HG03175 (cell line): Measurements from ENCODE around the gene FAM184B.
"Not testable (repeated sequence)": the region's sequence is repeated elsewhere in the genome, so short reads cannot be mapped to it uniquely, and the experiment has no call there.

ENCODE experiments used
- ATAC-seq: cut with Tn5 transposase; IDR thresholded peaks from one replicate; pipeline ENCODE4 v1.9.1; 2021; ENCODE audit warnings: mild to moderate bottlenecking, moderate library complexity; ENCODE audit not compliant: unreplicated experiment

FAM184B gene

DNA sequence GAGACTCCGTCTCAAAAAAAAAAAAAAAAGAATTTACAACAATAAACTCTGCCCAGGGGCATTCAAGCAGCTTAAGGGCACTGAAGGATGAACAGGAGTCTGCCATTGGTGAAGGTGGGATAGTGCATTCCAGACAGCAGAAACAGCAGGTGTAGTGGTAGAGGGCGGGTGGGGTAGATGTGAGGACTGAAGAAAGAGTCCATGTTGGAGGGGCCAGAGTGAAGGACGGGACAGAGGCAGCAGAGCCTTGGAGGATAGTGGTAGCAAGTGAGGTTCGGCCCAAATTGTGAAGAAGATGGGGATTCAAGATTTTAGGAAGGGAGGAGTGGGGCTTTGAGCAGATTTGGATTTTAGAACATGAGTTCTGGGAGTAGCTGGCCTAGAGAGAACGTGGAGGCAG, 91.3 kb downstream of the FAM184B start:
- no peak for ATAC-seq

DNA sequence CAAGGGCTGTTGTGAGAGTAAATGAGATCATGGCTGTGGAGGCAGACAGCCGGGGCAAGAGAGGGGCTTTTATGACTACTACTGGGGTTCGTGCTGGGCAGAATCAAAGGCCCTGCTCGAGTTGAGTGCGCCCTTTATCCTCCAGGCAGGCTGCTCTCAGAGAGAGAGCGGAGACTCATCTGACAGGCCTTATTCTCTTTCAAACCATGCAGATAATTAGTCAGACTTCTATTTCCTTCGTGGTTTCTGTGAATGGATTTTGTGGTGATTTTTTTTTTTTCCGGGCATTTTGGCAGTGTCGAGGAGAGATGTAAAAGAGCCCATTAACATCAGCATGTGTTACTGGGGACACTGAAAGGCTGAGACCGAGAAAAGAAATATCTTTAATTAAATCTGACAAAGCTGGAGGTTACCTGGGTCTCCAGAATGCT, 93.4 kb downstream of the FAM184B start:
- no peak for ATAC-seq

DNA sequence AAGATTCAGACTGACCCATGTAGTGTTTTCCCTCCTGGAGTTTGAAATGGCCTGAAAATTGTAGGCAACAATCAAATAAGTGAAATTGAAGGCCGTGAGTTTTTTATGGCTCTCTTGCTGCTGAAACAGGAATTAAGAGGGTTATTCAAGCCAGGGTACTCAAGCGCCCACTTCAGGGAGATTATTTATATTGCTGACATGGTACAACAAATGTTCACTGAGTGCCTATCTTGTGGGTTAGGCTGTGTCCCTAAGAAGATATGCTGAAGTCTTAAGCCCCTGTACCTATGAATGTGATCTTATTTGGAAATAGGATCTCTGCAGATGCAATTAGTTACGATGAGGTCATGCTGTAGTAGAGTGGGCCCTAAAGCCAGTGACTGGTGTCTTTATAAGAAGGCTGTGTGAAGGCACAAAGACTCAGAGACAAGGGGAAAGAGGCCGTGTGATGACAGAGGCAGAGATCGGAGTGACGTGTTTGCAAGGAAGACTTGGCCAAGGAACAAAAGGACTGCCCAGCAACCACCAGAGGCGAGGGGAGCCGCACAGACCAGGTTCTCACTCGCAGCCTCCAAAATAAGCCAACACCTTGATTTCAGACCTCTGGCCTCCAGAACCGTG, 94.1 kb downstream of the FAM184B start:
- no peak for ATAC-seq

DNA sequence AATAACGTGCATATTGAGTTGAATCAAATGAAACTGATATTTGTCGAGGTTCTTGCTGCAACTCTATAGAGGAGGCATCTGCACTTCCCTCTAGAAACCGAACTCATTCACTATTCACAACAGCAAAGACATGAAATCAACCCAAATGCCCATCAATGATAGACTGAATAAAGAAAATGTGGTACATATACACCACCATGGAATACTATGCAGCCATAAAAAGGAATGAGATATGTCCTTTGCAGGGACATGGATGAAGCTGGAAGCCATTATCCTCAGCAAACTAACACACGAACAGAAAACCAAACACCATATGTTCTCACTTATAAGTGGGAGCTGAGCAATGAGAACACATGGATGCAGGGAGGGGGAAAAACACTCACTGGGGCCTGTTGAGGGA, 96.8 kb downstream of the FAM184B start:
- ATAC-seq = not testable (repeated sequence)

DNA sequence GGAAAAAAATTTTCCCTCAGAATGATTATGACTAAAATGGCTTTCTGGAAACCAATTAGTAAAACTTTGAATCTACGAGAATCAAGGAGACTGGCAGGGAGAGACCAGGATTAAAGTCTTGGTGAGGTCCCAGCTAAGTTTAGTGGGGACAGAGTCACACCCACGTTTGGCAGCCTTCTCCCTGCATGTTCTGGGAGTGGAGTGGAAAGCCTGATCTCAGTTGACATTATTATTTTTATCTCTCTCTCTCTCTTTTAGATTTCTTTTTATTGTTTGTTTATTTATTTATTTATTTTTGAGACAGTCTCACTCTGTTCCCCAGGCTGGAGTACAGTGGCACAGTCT, 99.2 kb downstream of the FAM184B start:
- ATAC-seq = no peak

DNA sequence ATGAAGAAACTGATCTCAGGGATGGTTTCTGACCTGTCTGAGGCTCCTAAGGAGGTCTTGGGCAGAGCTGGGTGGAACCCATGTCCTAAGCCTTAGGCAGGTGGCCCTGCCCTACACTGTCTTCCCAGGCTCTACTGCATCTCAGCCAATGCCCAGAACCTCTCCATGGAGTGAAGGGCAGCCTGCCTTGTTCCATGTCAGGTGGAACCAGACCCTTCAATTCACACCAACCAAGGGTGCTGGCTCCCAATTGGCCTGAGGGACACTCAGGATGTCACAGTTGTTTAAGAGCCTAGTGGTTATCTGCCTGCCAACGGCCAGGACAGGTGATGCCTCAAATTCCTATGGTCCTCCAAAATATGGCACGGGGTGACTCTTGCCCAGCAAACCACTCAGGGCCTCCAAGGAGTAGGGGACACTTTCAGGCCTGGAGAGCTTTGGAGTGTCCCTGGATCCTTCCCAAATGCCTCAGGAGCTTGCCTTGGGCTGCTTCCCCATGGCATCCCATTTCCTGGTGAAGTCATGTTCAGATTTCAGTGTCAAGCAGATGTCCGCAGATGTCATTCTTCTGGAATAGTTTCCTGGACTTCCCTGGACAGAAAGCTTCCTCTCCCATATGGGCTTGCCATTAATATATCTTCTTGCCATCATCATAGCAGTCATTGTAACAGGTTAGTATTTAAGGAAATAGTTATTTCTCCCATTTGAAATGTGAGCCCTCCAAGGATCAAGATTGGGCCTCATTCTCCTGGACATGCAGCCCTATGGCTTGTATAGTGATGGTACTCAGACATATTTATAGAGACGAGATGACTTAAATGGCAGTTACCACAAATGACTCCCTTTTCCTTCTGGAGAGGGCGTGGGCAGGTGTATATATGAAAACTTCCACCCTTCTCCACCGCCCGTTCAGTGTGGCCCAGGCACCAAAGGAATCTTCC, 99.9 kb downstream of the FAM184B start:
- no peak for ATAC-seq

DNA sequence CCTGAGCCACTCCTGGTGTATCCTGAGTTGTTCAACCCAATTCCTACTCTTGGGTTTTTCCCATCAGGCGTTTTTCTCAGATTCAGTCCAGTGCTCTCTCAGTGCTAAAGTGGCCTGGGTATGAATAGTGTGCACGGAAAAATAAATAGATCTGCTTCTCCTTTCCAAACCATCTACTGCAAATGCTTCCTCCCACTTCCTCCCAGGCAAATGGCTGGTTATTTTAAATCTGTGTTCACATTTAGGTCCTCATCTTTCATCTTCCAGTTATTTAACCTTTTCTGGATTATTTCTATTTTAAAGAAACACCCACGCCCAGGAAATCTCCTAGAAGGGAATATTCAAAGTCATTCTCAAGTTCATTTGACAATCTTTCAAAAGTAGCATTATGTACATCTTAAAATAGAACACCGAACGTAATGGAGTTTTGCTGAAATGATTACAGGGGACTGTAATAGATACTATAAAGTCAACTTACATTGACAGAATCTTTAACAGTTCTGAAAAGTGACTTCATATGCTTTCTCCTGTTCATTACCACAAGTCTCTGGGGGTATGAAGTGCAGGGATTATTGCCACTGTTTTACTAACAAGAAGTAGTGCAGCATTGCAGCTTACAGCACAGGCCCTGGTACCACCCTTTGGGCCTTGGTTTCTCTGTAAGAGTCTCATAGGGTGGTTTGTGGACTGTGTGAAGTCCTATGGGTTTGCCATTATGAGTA, 100.7 kb downstream of the FAM184B start:
- ATAC-seq = no peak

DNA sequence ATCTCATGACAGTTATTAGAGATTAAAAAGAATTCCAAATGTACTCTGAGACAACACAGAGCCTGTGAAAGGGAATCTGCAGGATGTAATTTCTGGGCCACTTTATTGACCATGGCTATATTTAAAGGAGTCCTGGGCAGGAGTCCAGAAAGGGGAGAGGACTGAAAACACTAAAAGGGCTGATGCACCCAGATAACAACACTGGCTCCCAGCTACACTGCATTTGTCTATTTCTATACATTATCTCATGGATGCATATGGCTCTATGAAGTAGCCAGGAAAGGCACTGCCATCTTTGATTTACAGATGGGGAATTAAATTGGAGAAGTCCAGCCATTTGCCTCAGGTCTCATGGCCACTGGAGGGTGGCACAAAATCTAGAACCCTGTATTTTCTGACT, 111.0 kb downstream of the FAM184B start:
- no peak for ATAC-seq

DNA sequence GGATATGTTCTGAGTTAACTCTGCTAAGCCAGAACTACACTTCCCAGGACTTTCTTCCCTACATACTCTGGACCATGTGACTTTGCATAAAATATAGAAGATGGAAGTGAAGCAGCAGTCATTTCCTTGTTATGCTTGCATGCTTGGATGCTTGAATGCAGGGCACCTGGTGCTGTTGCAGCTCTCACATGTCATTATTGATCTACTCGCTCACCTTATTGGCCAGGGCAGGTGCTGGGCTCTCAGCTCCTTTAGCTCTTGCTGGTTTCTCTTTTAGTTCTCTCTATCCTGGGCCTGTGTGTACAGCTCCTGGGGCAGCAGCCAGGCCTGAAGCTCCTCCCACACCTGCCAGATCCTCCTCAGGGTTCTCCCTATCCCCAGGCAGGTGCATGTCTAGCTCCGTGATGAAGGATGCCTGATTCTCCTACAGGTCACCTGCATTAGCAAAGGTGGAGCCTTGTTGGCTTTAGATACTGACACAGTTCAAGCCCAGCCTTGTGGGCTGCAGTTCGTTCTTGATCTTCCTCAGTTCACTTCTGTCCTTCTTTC, 113.7 kb downstream of the FAM184B start:
- ATAC-seq = no peak

DNA sequence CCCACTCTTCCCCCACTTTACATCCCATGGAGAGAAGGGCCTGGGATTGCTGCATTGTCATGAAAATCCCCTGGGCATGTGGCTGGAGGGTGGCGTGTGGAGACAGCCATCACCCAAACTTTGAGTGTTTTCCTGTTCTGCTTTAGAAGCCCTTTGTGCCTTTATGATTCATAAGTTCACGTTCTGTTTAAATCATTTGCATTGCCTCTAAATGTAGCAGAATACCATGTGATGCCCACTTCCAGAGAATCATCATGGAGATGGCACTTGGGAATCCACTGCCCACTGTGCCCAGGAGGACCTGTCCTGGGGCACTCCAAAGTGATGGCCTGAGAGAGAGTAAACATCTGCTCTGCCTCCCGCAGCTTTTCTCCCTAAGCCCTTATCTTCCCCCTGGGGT, 114.2 kb downstream of the FAM184B start:
- ATAC-seq = no peak

DNA sequence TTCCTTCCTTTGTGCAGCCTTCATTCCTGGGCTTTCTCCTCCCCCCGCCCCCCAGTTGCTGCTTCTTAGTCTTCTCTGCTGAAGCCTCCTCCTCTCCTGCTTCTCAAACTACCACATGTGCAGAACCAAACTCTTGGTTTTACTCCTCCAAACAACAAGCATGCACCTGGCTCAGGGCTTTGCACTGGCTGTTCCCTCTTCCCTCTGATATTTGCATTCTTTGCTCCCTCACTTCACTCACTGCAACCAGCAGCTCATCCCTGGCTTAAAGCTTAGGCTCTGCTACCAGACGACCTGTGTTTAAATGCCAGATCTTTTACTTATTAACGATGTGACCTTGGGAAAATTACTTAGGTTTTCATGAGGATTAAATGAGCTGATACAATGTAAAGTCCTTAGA, 115.6 kb downstream of the FAM184B start:
- ATAC-seq = no peak

DNA sequence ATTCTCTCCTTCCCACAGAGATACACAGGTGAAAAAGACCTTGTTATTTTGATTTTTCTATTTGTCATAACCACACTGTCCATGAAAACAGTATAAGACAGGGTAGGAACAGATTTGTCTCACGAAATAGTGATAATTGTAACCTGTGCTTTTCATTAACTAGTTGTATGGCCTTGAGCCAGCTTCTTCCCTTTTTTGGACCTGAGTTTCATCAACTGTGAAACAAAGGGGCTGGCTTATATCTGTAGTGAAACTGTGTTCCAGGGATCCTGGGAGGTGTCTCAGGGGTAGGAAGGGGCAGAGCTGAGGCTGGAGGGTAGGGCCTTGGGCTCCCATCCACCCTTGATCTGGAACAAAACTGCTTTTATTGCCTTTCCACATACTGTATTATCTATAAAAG, 116.1 kb downstream of the FAM184B start:
- ATAC-seq = peak; percentile 34

DNA sequence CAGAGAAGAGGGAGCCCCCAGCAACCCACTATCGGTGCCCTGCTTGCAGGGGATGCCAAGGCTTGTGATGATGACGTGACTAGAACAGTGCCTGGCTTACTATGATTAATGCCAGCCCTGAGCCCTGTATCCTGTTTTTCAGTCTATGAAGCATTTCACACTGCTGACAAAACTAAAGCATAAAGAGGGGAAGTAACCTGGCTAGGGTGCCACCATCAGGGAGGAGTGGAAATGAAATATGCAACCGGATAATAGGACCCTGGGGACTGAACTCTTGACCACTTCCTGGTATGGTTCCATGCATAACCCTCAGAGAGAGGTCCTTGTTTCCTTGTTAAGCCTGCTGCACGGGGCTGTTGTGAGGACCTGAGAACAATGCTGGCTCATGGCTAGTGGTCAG, 116.7 kb downstream of the FAM184B start:
- peak; percentile 97 for ATAC-seq

DNA sequence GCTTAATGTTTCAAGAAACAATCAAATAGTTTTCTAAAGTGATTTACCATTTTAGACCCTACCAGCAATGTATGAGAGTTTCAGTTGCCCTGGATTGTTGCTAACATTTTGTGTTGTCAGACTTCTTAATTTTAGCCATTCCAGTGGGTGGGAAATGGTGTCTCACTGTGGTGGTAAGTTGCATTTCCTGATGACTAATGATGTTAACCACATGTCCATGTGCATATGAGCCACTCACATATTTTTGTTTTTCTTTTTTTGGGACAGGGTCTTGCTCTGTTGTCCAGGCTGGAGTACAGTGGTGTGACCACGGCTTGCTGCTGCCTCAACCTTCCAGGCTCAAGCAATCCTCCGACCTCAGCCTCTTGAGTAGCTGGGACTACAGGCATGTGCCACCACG, 118.7 kb downstream of the FAM184B start:
- no peak for ATAC-seq

DNA sequence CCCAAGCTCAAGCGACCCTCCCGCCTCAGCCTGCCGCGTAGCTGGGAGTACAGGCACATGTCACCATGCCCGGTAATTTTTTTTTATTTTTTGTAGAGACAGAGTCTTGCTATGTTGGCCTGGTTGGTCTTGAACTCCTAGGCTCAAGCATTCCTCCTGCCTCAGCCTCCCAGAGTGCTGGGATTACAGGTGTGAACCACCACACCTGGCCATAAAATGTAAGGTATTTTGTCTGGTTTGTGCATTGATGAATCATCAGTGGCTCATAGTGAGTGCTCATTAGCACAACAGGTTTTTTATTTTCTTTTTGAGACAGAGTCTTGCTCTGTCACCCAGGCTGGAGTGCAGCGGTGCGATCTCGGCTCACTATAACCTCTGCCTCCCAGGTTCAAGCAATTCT, 122.2 kb downstream of the FAM184B start:
- ATAC-seq = not testable (repeated sequence)

DNA sequence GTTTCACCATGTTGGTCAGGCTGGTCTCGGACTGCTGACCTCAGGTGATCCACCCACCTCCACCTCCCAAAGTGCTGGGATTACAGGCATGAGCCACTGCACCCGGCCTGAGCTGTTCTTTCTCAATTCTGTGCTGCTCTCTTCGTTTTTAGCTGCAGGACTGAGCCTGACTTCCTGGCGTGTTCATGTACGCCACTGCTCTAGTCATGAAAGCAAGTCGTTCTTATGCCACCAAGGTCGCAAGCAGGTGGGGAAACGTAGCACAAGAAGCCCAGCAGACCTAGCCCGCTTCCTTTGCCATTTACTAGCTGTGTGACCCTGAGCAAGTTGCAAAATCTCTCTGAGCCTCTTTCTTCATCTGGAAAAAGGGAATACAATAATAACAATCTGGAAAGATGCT, 123.6 kb downstream of the FAM184B start:
- ATAC-seq = no peak

DNA sequence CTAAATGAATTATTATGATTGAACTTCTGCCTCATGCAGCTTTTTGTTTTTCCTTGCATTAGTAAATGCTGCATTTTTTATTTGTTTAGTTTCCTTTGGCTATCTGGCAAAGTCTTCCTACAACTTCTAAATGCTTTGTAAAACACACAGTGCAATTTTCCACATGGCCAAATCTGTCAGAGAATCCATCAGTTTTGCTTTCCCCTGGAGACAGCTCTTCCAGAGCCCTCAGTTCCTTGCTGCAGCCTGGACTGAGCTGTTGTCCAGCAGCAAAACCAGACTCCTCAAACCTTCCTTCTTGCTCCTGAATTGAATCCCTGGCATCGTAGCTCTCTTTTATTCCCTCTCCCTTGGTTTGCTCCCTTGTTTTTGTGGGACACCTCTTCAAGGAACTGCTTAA, 124.3 kb downstream of the FAM184B start:
- ATAC-seq = no peak

DNA sequence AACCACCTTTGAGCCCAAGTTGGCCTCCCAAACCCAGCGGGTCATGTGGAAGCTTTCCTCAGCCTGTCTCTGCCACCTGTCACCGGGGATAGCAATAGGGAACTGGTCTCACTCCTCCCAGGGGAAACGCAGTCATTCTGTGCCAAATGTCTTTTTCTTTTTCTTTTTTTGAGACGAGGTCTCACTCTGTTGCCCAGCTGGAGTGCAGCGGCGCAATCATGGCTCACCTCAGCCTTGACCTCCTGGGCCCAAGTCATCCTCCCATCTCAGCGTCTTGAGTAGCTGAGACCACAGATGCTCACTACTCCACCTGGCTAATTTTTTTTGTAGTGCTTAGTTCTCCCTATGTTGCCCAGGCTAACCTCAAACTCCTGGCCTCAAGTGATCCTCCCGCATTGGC, 126.7 kb downstream of the FAM184B start:
- peak; percentile 36 for ATAC-seq

DNA sequence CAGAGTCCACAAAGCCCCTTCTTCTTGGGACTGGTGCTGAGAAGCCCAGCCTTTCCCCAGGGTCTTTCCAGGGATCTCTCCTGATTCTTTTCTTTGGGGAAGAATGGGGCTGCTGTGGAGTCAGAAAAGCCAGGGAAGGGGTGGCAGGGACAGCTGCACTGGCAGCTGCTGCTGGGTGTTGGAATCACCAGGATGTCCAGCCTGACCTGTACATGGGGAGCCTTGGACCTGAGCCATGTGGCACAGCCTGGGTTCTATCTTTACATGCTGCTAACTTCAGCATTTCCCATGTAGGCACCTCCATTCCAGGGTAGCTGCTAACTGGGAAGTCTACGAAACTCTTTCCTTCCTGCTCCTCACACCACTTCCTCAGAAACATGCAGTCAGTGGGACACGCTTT, 131.0 kb downstream of the FAM184B start:
- no peak for ATAC-seq

DNA sequence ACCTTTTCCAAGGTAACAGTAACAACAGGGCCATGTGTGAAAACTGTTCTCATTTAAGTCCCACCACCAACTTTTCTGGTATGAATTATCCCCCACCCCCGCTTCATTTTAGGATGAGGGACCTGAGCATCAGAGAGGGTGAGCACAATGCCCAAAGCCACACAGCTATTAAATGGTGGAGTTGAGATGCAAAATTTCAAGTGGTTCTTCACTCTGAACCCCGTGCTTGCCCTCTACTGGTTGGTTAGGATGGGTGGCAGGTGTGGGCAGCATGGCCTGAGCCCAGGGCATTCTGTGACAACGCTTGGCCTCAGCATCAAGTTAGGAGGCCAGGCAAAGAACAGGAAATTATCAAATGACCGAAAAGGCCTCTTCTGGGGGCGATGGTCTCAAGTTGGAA, 133.5 kb downstream of the FAM184B start:
- no peak for ATAC-seq

DNA sequence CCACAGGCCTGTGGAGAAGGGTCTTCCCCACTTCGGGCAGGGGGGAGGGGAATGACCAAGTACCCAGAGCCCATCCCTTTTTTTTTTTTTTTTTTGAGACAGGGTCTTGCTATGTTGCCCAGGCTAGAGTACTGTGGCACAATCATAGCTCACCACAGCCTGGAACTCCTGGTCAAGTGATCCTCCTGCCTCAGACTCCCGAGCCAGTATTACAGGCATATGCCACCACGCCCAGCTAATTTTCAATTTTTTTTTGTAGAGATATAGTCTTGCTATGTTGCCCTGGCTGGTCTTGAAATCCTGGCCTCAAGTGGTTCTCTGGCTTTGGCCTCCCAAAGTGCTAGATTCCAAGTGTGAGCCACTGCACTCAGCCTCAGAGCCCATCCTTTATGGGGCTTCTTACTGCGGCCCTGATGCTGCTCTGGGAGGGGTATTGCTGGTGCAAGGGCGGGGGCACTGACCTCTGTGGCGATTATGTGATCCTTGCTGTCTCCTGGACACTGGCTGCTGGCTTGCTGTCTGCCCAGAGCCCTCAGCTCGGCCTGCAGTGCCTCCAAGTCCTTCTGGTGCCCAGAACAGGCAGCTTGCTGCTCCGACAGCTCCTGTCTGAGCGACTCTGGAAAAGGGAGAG, 134.1 kb downstream of the FAM184B start:
- ATAC-seq = no peak
